Kidney capillary endothelial cell (primary cell): ENCODE results near the gene GALM.
"Not testable (repeated sequence)": the region's sequence is repeated elsewhere in the genome, so short reads cannot be mapped to it uniquely, and the experiment has no call there.

Experiments used
- DNase-seq: peaks from one replicate; pipeline ENCODE4 v3.0.0-alpha.2; 2018; ENCODE audit warnings: low spot score

The GALM gene

GRCh38 chr2:38665854-38666555 lies at the start of gene GALM:
Gene GALM, plus strand, starts transcription at chr2:38666114. Its CDS starts 48 bp downstream, at chr2:38666162.
- peak; percentile 47 for DNase-seq

GRCh38 chr2:38617301-38617700 lies 48.6 kb upstream of the GALM start:
- no peak for DNase-seq

- no peak for DNase-seq
Measured at GRCh38 chr2:38619458-38620164, 46.3 kb upstream of the GALM start.

DNA sequence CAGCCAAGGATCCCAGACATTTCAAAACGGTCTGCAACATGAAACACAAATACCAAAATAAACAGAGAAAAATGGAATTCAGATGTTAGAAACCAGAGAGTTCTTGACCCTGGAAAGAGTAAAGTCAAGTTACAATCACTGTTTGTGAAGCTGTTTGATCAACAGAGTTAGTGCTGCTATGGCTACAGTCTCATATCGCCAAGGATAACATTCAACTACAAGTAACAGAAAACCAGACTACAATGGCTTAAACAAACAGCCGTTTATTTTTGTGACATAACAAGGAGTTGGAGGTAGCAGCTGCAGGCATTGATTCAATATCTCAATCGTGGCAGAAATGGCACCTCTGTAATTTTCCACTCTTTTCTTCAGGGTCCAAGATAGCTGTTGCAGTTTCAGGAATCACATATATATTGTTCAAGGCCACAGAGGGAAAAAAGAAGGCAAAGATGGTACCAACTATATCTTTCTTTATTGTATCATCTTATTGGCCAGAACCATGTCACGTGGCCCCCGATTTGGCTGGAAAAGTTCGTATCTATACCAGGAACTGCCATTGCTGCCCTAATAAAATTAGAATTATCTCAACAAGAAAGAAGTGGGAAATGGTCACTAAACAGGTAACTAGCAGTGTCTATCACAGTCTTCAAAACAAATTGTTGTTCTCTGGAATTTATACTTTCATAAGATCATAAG lies 45.5 kb upstream of the GALM start:
- DNase-seq: no peak

DNA sequence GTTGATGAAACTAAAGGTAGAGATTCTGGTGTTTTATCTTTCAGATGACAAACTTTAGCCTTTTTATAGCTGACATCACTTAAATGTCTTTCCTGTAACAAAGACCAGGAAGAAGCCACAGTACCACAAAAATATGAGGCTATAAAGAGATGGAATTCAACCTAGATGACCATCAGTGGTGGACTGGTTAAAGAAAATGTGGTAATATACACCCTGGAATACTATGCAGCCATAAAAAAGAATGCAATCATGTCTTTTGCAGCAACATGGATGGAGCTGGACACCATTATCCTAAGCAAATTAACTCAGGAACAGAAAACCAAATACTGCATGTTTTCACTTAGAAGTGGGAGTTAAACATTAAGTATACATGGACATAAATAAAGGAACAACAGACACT lies 44.9 kb upstream of the GALM start:
- DNase-seq: no peak

DNA sequence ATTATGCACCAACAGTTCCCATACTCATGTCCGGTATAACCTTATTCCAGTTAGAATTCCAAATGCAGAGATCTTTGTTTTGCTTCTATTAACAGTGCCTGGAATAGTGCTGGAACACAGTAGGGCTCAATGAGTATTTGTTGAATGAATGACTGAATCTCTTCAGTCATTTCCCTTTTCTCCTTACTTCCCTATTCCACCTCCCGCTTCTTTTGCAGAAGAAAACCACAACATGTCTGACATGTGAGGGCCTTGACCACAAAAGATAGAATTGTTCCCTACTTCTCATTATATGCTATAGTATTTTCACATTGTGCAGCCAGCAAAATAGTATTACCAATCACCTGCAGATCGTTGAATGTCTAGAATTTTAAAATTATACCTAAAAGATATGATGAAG lies 43.7 kb upstream of the GALM start:
- no peak for DNase-seq

GRCh38 chr2:38626326-38627035 lies 39.4 kb upstream of the GALM start:
- no peak for DNase-seq

GRCh38 chr2:38627391-38627790 lies 38.5 kb upstream of the GALM start:
- DNase-seq: no peak

DNA sequence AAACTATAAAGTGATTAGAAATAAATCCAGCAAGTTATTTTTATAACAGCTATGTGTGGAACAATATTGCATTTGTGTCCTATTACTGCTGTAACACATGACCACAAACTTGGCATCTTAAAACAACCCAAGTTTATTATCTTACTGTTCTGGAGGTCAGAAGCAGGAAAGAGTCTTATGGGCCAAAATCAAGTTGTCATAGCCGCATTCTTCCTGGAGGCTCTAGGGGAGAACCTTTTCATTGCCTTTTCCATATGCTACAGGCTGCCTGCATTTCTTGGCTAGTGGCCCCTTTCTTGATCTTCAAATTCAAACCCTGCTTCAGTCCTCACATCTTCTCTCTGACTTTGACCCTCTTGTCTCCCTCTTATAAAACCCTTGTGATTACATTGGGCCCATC lies 36.2 kb upstream of the GALM start:
- no peak for DNase-seq

- no peak for DNase-seq
Measured at GRCh38 chr2:38631976-38632375, 33.9 kb upstream of the GALM start.

GRCh38 chr2:38632980-38633379 lies 32.9 kb upstream of the GALM start:
- DNase-seq: no peak

- DNase-seq: no peak
Measured at GRCh38 chr2:38633895-38634294, 32.0 kb upstream of the GALM start.

DNA sequence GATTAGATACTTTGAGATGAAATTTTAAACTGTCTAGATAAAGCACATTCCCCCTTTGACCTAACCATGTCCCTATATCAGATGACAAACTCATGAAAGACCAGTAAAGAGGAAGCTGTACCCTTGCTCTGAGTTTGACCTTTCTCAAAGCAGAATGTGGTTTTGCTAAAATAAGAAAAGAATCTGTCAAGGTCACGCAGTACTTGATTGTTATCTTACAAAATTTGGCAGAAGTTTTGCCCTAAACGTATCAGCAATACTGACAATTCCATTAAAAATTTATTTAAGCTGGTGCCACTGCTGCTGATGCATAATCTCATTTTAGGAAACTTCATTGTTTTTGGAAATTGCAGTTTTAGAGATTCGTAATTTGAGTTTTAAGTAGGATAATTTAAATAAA lies 31.2 kb upstream of the GALM start:
- DNase-seq: no peak

DNA sequence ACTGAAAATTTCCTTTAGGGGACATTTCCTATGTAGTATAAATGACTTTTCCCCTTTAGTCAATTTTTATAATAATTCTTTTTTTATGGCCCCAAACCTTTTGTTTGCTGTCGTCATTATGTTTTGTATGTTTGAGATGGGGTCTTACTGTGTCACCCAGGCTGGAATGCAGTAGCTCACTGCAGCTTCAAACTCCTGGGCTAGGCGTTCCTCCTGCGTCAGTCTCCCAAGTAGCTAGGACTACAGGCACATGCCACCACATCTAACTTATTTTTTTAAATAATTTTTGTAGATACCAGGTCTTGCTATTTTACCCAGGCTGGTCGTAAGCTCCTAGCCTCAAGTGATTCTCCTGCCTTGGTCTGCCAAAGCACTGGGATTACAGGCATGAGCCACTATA lies 30.8 kb upstream of the GALM start:
- DNase-seq: no peak

DNA sequence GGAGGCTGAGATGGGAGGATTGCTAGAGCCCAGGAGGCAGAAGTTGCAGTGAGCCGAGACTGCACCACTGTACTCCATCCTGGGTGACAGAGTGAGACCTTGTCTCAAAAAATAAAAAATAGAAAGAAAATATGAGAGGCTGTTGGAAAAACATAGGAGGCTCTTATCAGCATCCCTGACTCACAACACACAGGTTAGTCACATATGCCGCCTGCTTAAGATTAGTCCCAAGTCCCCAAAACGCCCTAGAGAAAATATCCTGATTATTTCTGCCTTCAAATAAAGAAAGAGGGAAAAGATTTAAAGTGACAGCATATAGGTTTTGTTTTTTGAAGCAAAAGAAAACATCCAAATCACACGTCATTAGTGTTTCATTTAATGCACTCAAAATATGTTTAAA lies 29.8 kb upstream of the GALM start:
- DNase-seq: no peak

DNA sequence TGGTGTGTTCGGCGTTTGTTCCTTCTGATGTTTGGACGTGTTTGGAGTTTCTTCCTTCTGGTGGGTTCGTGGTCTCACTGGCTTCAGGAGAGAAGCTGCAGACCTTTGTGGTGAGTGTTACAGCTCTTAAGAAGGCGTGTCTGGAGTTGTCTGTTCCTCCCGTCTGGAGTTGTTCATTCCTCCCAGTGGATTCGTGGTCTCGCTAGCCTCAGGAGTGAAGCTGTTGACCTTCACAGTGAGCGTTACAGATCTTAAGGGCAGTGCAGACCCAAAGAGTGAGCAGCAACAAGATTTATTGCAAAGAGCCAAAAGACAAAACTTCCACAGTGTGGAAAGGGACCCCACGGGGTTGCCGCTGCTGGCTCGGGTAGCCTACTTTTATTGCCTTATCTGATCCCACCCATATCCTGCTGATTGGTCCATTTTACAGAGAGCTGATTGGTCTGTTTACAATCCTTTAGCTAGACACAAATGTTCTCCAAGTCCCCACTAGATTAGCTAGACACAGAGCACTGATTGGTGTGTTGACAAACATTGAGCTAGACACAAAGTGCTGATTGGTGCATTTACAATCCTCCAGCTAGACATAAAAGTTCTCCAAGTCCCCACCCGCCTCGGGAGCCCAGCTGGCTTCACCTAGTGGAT lies 23.4 kb upstream of the GALM start:
- not testable (repeated sequence) for DNase-seq

DNA sequence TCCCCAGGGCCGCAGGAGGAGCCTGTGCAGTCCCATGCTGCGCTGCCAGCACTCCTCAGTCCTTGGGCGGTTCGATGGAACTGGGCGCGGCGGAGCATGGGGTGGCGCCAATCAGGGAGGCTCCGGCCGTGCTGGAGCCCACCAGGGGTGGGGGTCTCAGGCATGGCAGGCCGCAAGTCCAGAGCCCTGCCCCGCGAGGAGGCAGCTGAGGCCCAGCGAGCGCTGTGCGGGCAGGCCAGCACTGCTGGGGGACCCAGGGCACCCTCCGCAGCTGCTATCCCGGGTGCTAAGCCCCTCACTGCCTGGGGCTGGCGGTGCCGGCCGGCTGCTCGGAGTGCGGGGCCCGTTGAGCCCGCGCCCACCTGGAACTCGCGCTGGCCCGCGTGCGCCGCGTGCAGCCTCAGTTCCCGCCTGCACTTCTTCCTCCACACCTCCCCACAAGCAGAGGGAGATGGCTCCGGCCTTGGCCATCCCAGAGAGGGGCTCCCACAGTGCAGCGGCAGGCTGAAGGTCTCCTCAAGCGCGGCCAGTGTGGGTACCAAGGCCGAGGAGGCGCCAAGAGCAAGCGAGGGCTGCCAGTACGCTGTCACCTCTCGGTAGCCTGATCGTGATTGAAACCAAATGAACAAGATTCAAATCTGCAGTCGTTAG lies 22.8 kb upstream of the GALM start:
- no peak for DNase-seq

GRCh38 chr2:38643683-38644511 lies 22.0 kb upstream of the GALM start:
- not testable (repeated sequence) for DNase-seq

GRCh38 chr2:38648107-38648761 lies 17.7 kb upstream of the GALM start:
- DNase-seq: no peak

DNA sequence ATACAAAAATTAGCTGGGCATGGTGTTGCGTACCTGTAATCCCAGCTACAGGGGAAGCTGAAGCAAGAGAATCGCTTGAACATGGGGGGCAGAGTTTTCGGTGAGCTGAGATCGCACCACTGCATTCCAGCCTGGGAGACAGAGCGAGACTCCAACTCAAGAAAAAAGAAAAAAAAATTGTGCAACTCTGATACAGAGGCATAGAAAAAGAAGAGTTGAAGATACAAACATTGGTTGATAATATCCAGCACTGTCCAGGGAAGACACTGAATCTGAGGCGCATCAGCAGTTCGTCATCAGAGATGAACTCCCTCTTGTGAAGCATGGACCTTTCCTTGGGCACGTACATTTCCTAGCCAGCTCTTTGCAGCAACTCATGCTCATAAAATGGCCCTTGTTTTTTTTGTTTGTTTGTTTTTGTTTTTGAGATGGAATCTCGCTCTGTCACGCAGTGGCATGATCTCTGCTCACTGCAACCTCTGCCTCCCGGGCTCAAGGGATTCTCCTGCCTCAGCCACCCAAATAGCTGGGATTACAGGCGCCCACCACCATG lies 16.7 kb upstream of the GALM start:
- no peak for DNase-seq
